ENCODE measurements around the gene ZNF76. TPM values are rescaled to one million over a fixed set of nuclear protein-coding genes. Genes with fewer than 3 reads are reported as not detected.

Gene ZNF76
- total and polyA plus RNA-seq, 2 of the 13 experiments (the other 11 are each of a cell fraction or from before 2014, with no cell fraction given) = 13.2 to 26.4 TPM

DNA sequence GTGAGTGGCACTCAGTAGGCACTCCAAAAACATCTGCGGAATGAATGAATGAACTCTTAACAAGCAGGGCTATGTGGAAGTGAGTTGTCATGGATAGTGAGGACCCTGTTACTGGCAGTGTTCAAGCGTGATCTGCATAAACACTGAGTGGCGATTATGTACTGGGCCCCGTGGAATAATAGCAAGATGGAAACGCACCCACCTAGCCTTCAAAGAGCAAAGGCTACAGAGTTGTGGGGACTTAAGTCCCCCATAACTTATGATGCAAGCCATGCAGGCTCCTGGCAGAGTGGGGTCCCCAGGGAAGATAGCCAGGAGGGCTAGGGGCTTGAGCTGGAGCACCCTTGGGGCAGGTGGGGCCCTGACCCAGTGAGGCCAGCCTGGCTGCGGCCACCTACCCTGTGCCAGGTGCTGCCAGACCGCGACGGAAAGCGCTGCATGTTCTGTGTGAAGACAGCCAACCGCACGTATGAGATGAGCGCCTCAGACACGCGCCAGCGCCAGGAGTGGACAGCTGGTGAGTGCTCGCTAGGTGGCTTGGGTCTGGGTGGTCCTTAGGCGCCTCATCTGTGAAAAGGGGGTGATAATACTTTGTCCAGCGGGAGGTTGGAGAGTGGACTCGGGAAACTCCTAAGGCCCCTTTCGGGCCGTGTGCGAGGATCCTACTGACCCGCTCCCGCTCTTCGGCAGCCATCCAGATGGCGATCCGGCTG is 58.1 kb downstream of the ZNF76 start (continued):
- TF ChIP-seq, protein P1, sequence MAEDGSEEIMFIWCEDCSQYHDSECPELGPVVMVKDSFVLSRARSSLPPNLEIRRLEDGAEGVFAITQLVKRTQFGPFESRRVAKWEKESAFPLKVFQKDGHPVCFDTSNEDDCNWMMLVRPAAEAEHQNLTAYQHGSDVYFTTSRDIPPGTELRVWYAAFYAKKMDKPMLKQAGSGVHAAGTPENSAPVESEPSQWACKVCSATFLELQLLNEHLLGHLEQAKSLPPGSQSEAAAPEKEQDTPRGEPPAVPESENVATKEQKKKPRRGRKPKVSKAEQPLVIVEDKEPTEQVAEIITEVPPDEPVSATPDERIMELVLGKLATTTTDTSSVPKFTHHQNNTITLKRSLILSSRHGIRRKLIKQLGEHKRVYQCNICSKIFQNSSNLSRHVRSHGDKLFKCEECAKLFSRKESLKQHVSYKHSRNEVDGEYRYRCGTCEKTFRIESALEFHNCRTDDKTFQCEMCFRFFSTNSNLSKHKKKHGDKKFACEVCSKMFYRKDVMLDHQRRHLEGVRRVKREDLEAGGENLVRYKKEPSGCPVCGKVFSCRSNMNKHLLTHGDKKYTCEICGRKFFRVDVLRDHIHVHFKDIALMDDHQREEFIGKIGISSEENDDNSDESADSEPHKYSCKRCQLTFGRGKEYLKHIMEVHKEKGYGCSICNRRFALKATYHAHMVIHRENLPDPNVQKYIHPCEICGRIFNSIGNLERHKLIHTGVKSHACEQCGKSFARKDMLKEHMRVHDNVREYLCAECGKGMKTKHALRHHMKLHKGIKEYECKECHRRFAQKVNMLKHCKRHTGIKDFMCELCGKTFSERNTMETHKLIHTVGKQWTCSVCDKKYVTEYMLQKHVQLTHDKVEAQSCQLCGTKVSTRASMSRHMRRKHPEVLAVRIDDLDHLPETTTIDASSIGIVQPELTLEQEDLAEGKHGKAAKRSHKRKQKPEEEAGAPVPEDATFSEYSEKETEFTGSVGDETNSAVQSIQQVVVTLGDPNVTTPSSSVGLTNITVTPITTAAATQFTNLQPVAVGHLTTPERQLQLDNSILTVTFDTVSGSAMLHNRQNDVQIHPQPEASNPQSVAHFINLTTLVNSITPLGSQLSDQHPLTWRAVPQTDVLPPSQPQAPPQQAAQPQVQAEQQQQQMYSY (CRISPR knock-in tag; IDR thresholded peaks at IDR 0.05) = no peak
- no peak for TF ChIP-seq CCAR2 (optimal IDR thresholded peaks at IDR 0.05; ENCODE audit: low read depth, low read length)
- TF ChIP-seq ZNF230 (CRISPR knock-in tag; IDR thresholded peaks at IDR 0.05) = no peak; the same call in 1 of the 2 replicates
- TF ChIP-seq, protein P2, sequence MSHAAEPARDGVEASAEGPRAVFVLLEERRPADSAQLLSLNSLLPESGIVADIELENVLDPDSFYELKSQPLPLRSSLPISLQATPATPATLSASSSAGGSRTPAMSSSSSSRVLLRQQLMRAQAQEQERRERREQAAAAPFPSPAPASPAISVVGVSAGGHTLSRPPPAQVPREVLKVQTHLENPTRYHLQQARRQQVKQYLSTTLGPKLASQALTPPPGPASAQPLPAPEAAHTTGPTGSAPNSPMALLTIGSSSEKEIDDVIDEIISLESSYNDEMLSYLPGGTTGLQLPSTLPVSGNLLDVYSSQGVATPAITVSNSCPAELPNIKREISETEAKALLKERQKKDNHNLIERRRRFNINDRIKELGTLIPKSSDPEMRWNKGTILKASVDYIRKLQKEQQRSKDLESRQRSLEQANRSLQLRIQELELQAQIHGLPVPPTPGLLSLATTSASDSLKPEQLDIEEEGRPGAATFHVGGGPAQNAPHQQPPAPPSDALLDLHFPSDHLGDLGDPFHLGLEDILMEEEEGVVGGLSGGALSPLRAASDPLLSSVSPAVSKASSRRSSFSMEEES (CRISPR knock-in tag; IDR thresholded peaks at IDR 0.05) = no peak
- TF ChIP-seq ZSCAN31 (CRISPR knock-in tag; IDR thresholded peaks at IDR 0.05; ENCODE audit: low read depth) = no peak
- TF ChIP-seq SRSF4 (IDR thresholded peaks at IDR 0.05; ENCODE audit: low read depth, low read length, poor library complexity, severe bottlenecking) = no peak
- 0 out of 2 replicates have a peak, but pooled peaks have one; percentile 19 for TF ChIP-seq DNMT3B (CRISPR knock-in tag; conservative IDR thresholded peaks at IDR 0.05)
- no peak for TF ChIP-seq SOX6 (IDR thresholded peaks at IDR 0.05)
- peak; percentile 15; the same call in 1 of the 2 replicates for TF ChIP-seq SOX6 (CRISPR knock-in tag; IDR thresholded peaks at IDR 0.05)
- no peak for TF ChIP-seq ZNF780A (CRISPR knock-in tag; IDR thresholded peaks at IDR 0.05)
- TF ChIP-seq KDM2A (CRISPR knock-in tag; IDR thresholded peaks at IDR 0.05; ENCODE audit: borderline replicate concordance, low read depth) = no peak
- peak; percentile 75; the same call in 1 of the 2 replicates for TF ChIP-seq ZNF138 (CRISPR knock-in tag; IDR thresholded peaks at IDR 0.05; ENCODE audit: low read depth)
- TF ChIP-seq XBP1 (CRISPR knock-in tag; IDR thresholded peaks at IDR 0.05) = 0 out of 2 replicates have a peak, but pooled peaks have one; percentile 13
- TF ChIP-seq, protein P3, sequence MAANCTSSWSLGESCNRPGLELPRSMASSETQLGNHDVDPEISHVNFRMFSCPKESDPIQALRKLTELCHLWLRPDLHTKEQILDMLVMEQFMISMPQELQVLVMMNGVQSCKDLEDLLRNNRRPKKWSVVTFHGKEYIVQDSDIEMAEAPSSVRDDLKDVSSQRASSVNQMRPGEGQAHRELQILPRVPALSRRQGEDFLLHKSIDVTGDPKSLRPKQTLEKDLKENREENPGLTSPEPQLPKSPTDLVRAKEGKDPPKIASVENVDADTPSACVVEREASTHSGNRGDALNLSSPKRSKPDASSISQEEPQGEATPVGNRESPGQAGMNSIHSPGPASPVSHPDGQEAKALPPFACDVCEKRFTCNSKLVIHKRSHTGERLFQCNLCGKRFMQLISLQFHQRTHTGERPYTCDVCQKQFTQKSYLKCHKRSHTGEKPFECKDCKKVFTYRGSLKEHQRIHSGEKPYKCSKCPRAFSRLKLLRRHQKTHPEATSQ (CRISPR knock-in tag; IDR thresholded peaks at IDR 0.05; ENCODE audit: borderline replicate concordance) = no peak
- TF ChIP-seq NCOA2 (CRISPR knock-in tag; IDR thresholded peaks at IDR 0.05) = no peak
- TF ChIP-seq SNAPC2 (CRISPR knock-in tag; IDR thresholded peaks at IDR 0.05) = no peak
- no peak; the same call in 1 of the 2 replicates for TF ChIP-seq ZMYM4 (CRISPR knock-in tag; IDR thresholded peaks at IDR 0.05)
- TF ChIP-seq, protein P4, sequence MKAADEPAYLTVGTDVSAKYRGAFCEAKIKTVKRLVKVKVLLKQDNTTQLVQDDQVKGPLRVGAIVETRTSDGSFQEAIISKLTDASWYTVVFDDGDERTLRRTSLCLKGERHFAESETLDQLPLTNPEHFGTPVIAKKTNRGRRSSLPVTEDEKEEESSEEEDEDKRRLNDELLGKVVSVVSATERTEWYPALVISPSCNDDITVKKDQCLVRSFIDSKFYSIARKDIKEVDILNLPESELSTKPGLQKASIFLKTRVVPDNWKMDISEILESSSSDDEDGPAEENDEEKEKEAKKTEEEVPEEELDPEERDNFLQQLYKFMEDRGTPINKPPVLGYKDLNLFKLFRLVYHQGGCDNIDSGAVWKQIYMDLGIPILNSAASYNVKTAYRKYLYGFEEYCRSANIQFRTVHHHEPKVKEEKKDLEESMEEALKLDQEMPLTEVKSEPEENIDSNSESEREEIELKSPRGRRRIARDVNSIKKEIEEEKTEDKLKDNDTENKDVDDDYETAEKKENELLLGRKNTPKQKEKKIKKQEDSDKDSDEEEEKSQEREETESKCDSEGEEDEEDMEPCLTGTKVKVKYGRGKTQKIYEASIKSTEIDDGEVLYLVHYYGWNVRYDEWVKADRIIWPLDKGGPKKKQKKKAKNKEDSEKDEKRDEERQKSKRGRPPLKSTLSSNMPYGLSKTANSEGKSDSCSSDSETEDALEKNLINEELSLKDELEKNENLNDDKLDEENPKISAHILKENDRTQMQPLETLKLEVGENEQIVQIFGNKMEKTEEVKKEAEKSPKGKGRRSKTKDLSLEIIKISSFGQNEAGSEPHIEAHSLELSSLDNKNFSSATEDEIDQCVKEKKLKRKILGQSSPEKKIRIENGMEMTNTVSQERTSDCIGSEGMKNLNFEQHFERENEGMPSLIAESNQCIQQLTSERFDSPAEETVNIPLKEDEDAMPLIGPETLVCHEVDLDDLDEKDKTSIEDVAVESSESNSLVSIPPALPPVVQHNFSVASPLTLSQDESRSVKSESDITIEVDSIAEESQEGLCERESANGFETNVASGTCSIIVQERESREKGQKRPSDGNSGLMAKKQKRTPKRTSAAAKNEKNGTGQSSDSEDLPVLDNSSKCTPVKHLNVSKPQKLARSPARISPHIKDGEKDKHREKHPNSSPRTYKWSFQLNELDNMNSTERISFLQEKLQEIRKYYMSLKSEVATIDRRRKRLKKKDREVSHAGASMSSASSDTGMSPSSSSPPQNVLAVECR (CRISPR knock-in tag; IDR thresholded peaks at IDR 0.05; ENCODE audit: borderline replicate concordance) = no peak
- TF ChIP-seq TGIF2 (CRISPR knock-in tag; IDR thresholded peaks at IDR 0.05) = no peak
